Measurements from ENCODE around the gene NBPF3. TPM values are rescaled to one million over a fixed set of nuclear protein-coding genes. Genes with fewer than 3 reads are reported as not detected.
"Not testable (repeated sequence)": the region's sequence is repeated elsewhere in the genome, so short reads cannot be mapped to it uniquely, and the experiment has no call there.

Gene NBPF3
- total RNA-seq, 1 experiment from 2014 or later = 15.9 TPM

- no peak for ATAC-seq
- POLR2A ChIA-PET = no interaction called here
Measured at GRCh38 chr1:21437341-21437640, 2.6 kb upstream of the NBPF3 start.

GRCh38 chr1:21438646-21439312, 1.2 kb upstream of the NBPF3 start:
- ATAC-seq; H3K36me3 ChIP-seq (ENCODE audit: control insufficient read depth, insufficient read depth, low read length); H3K4me3 ChIP-seq (ENCODE audit: low read depth in 2 of 2, low read length in 2 of 2); DNase-seq (ENCODE audit: low read depth, low spot score); in situ Hi-C loops (cut with HindIII; ENCODE audit: low pct_unique_long_range_greater_than_20kb, low sequenced_read_pairs); BruUV-seq (replicated peaks); H3K27ac ChIP-seq (ENCODE audit: low read length); H3K4me1 ChIP-seq (ENCODE audit: control insufficient read depth, insufficient read depth, low read length); H3K9me3 ChIP-seq (ENCODE audit: control insufficient read depth, insufficient read depth, low read depth, low read length); CTCF ChIA-PET; intact Hi-C loops (cut with micrococcal nuclease; ENCODE audit: unreplicated experiment); POLR2A ChIA-PET; H3K27me3 ChIP-seq (ENCODE audit: control insufficient read depth, insufficient read depth, low read length): not testable (repeated sequence)

More at GRCh38 chr1:21437341-21437640, 2.6 kb upstream of the NBPF3 start:
- Histone ChIP-seq H3K9me3 (ENCODE audit: control insufficient read depth, insufficient read depth, low read depth, low read length) (no peaks in the 10 kb centered on the region), H3K4me1 (ENCODE audit: control insufficient read depth, insufficient read depth, low read length) (peaks cover 9% of the 10 kb centered on the region), H3K27ac (ENCODE audit: low read length) (no peak overlapping the region), H3K4me3 (ENCODE audit: low read depth in 2 of 2, low read length in 2 of 2) (peak overlapping the region; percentile 29 to 50), H3K27me3 (ENCODE audit: control insufficient read depth, insufficient read depth, low read length) (no peaks in the 10 kb centered on the region), H3K36me3 (ENCODE audit: control insufficient read depth, insufficient read depth, low read length) (no peaks in the 10 kb centered on the region)
- DNase-seq (ENCODE audit: low read depth, low spot score) = no peak
- in situ Hi-C loops (cut with HindIII; ENCODE audit: low pct_unique_long_range_greater_than_20kb, low sequenced_read_pairs) = no loop called here
- intact Hi-C loops (cut with micrococcal nuclease; ENCODE audit: unreplicated experiment) = no loop called here
- TF ChIP-seq SIN3A (IDR thresholded peaks at IDR 0.05; ENCODE audit: borderline replicate concordance, insufficient read depth, low read depth, low read length) (no peak), POLR2AphosphoS5 (IDR thresholded peaks at IDR 0.05; ENCODE audit: low read depth, low read length) (no peak), CTCF (IDR thresholded peaks at IDR 0.05) (no peak), TCF7L2 (IDR thresholded peaks at IDR 0.05; ENCODE audit: low read depth, low read length) (no peak), REST (IDR thresholded peaks at IDR 0.05; ENCODE audit: insufficient read depth in 1 of 2, low read depth in 2 of 2, low read length in 1 of 2) (no peak)
- BruUV-seq (replicated peaks) = no TSS peak
- CTCF ChIA-PET = interaction anchor here (0.5 kb wide), 1 partner anchor 257 kb away, joined by 4 read pairs; no protein-coding TSS in a partner anchor

- intact Hi-C loops (cut with micrococcal nuclease; ENCODE audit: unreplicated experiment) (no loop called here), in situ Hi-C loops (cut with HindIII; ENCODE audit: low pct_unique_long_range_greater_than_20kb, low sequenced_read_pairs) (no loop called here)
- Histone ChIP-seq H3K4me3 (ENCODE audit: low read depth in 2 of 2, low read length in 2 of 2) (peak overlapping the region; percentile 57 to 74), H3K27me3 (ENCODE audit: control insufficient read depth, insufficient read depth, low read length) (no peaks in the 10 kb centered on the region), H3K4me1 (ENCODE audit: control insufficient read depth, insufficient read depth, low read length) (peaks cover 9% of the 10 kb centered on the region), H3K36me3 (ENCODE audit: control insufficient read depth, insufficient read depth, low read length) (no peaks in the 10 kb centered on the region), H3K27ac (ENCODE audit: low read length) (peak overlapping the region; percentile 24), H3K9me3 (ENCODE audit: control insufficient read depth, insufficient read depth, low read depth, low read length) (no peaks in the 10 kb centered on the region)
- CTCF ChIA-PET = no interaction called here
- POLR2A ChIA-PET = no interaction called here
- DNase-seq (ENCODE audit: low read depth, low spot score) (no peak), ATAC-seq (no peak)
- no TSS peak for BruUV-seq (replicated peaks)
- TF ChIP-seq REST (IDR thresholded peaks at IDR 0.05; ENCODE audit: insufficient read depth in 1 of 2, low read depth in 2 of 2, low read length in 1 of 2) (no peak), TCF7L2 (IDR thresholded peaks at IDR 0.05; ENCODE audit: low read depth, low read length) (no peak), CTCF (IDR thresholded peaks at IDR 0.05) (no peak), POLR2AphosphoS5 (IDR thresholded peaks at IDR 0.05; ENCODE audit: low read depth, low read length) (no peak)
Measured at GRCh38 chr1:21439345-21439720, 604 bp upstream of the NBPF3 start.
